Tibial nerve (tissue), 4 donors: ENCODE data around the gene QDPR. TPM values are rescaled to one million over a fixed set of nuclear protein-coding genes. Genes with fewer than 3 reads are reported as not detected.
A peak's percentile ranks its signal among the peaks of the same experiment; 100 is the strongest.

Source experiments
- DNase-seq, 2 donors: peaks; one replicate each; pipeline ENCODE4 v3.0.0-alpha.2; 2019; ENCODE audit warnings: low spot score in 2 of 2
- H3K27ac ChIP-seq, 4 donors: fragments of 200-600 bp; sonication (generic) in 3 of 4; one replicate each; pipeline ENCODE4 v1.5.1; 2017 to 2019; ENCODE audit warnings: mild to moderate bottlenecking in 1 of 4
- H3K27me3 ChIP-seq, 2 donors: fragments of 200-600 bp; sonication (generic) in 1 of 2; one replicate each; pipeline versions ENCODE4 v1.5.1 to v1.6.0; 2017 to 2019
- H3K36me3 ChIP-seq, 3 donors: fragments of 200-600 bp; sonication (generic); one replicate each; pipeline ENCODE4 v1.5.1; 2018 to 2019
- H3K4me1 ChIP-seq, 4 donors: fragments of 200-600 bp; sonication (generic) in 3 of 4; one replicate each; pipeline ENCODE4 v1.5.1; 2017 to 2019
- H3K4me3 ChIP-seq, 4 donors: fragments of 200-600 bp; sonication (generic) in 3 of 4; one replicate each; pipeline ENCODE4 v1.5.1; 2017 to 2019; ENCODE audit warnings: mild to moderate bottlenecking in 1 of 4, moderate library complexity in 1 of 4
- H3K9me3 ChIP-seq, 4 donors: fragments of 200-600 bp; sonication (generic) in 3 of 4; one replicate each; pipeline ENCODE4 v1.5.1; 2017 to 2019
- CTCF ChIP-seq, 5 experiments: fragments of 200-600 bp in 3 of 5; fragments of 450-650 bp in 2 of 5; sonication (generic) in 3 of 5; IDR thresholded peaks; one replicate each; pipeline ENCODE4 v1.5.1; 2016 to 2019; ENCODE audit warnings: antibody characterized with exemption in 5 of 5, mild to moderate bottlenecking in 3 of 5, moderate library complexity in 2 of 5
- EP300 ChIP-seq, 2 donors: sonication (generic); formaldehyde crosslinking; IDR thresholded peaks; one replicate each; pipeline ENCODE4 v1.6.1; 2017; ENCODE audit warnings: antibody characterized with exemption in 2 of 2, mild to moderate bottlenecking in 1 of 2
- POLR2A ChIP-seq, 2 donors: fragments of 450-650 bp; IDR thresholded peaks; one replicate each; pipeline ENCODE4 v1.6.1; 2017; ENCODE audit warnings: antibody characterized with exemption in 2 of 2, mild to moderate bottlenecking in 2 of 2, moderate library complexity in 2 of 2
- WGBS, 2 donors: methylation state at CpG; one replicate each; pipeline ENCODE4 v1.1.5; 2018; 5-methylcytosine and 5-hydroxymethylcytosine counted together
- total RNA-seq, 4 donors: library from RNA; depleted of rRNA; stranded (reverse); fragments of >200 nt; gene quantifications; one replicate each; pipeline ENCODE4 v1.1.0, GENCODE V29; 2016

The QDPR gene
- total RNA-seq, 4 donors from 2014 or later = 15.9 to 53.1 (median 24.7) TPM

- H3K27ac ChIP-seq = no peak overlapping the region
- no peak for TF ChIP-seq CTCF (IDR thresholded peaks at IDR 0.05)
- no peak for TF ChIP-seq EP300 (IDR thresholded peaks at IDR 0.05)
- no peak for TF ChIP-seq POLR2A (IDR thresholded peaks at IDR 0.05)
- no peak for DNase-seq
- H3K4me1 ChIP-seq = peaks cover 0 to 6% (median 0%) of the 10 kb centered on the region in 4 donors
- no peaks in the 10 kb centered on the region for H3K36me3 ChIP-seq
- no peaks in the 10 kb centered on the region for H3K27me3 ChIP-seq
- H3K4me3 ChIP-seq = no peak overlapping the region
- WGBS, 2 donors = 47 to 52% methylated on average over 5 of the region's 5 CpGs
- H3K9me3 ChIP-seq = no peaks in the 10 kb centered on the region
Measured at GRCh38 chr4:17517664-17518063, 5.8 kb upstream of the QDPR start.

GRCh38 chr4:17516980-17517379 lies 5.1 kb upstream of the QDPR start:
- Histone ChIP-seq H3K27me3 (no peaks in the 10 kb centered on the region), H3K36me3 (no peaks in the 10 kb centered on the region), H3K27ac (no peak overlapping the region), H3K9me3 (no peaks in the 10 kb centered on the region), H3K4me1 (peaks cover 0 to 10% (median 0%) of the 10 kb centered on the region in 4 donors), H3K4me3 (no peak overlapping the region)
- no peak for DNase-seq
- TF ChIP-seq EP300 (IDR thresholded peaks at IDR 0.05) (no peak), CTCF (IDR thresholded peaks at IDR 0.05) (no peak), POLR2A (IDR thresholded peaks at IDR 0.05) (no peak)
- 35 to 81% methylated on average over 1 of the region's 1 CpG for WGBS, 2 donors

- Histone ChIP-seq H3K4me1 (peaks cover 0 to 15% (median 4%) of the 10 kb centered on the region in 4 donors), H3K9me3 (no peaks in the 10 kb centered on the region), H3K27ac (no peak overlapping the region), H3K27me3 (no peaks in the 10 kb centered on the region), H3K4me3 (no peak overlapping the region), H3K36me3 (no peaks in the 10 kb centered on the region)
- WGBS, 2 donors = 78 to 80% methylated on average over 14 of the region's 14 CpGs
- TF ChIP-seq EP300 (IDR thresholded peaks at IDR 0.05) = no peak
- TF ChIP-seq POLR2A (IDR thresholded peaks at IDR 0.05) = no peak
- no peak for TF ChIP-seq CTCF (IDR thresholded peaks at IDR 0.05)
- no peak for DNase-seq
Measured at GRCh38 chr4:17515445-17516407, 3.8 kb upstream of the QDPR start.

GRCh38 chr4:17514865-17515264 lies 3.0 kb upstream of the QDPR start, which contains the start of gene CLRN2:
Gene CLRN2 (plus strand): TSS chr4:17515165. CDS start chr4:17515267, 102 bp downstream.
- Histone ChIP-seq H3K27me3 (no peaks in the 10 kb centered on the region), H3K4me1 (peaks cover 0 to 19% (median 9%) of the 10 kb centered on the region in 4 donors), H3K27ac (no peak within 1 kb of the TSS), H3K36me3 (no peaks in the 10 kb centered on the region), H3K9me3 (no peaks in the 10 kb centered on the region), H3K4me3 (no peak within 1 kb of the TSS)
- DNase-seq = no peak
- 87 to 88% methylated on average over 9 of the region's 9 CpGs for WGBS, 2 donors
- TF ChIP-seq CTCF (IDR thresholded peaks at IDR 0.05) = no peak

GRCh38 chr4:17512973-17513665 lies 1.2 kb upstream of the QDPR start:
- peak overlapping the region in 2 of 4 donors; percentile 80 to 85 for H3K27ac ChIP-seq
- DNase-seq = no peak
- no peak for TF ChIP-seq EP300 (IDR thresholded peaks at IDR 0.05)
- TF ChIP-seq CTCF (IDR thresholded peaks at IDR 0.05) = no peak
- no peak for TF ChIP-seq POLR2A (IDR thresholded peaks at IDR 0.05)
- H3K4me3 ChIP-seq = no peak overlapping the region
- WGBS, 2 donors = 78 to 89% methylated on average over 5 of the region's 5 CpGs
- no peaks in the 10 kb centered on the region for H3K27me3 ChIP-seq
- peaks cover 0 to 2% (median 0%) of the 10 kb centered on the region in 3 donors for H3K36me3 ChIP-seq
- H3K9me3 ChIP-seq = no peaks in the 10 kb centered on the region
- H3K4me1 ChIP-seq = peaks cover 0 to 26% (median 9%) of the 10 kb centered on the region in 4 donors
